ENCODE measurements around the gene MRI1. TPM values are rescaled to one million over a fixed set of nuclear protein-coding genes. Genes with fewer than 3 reads are reported as not detected.

Gene MRI1
- total and polyA plus RNA-seq, 7 donors, result 6.4 to 11.2 (median 9.6) TPM

GRCh38 chr19:13723206-13723605 is 41.1 kb upstream of the MRI1 start:
- TF ChIP-seq, protein P1, sequence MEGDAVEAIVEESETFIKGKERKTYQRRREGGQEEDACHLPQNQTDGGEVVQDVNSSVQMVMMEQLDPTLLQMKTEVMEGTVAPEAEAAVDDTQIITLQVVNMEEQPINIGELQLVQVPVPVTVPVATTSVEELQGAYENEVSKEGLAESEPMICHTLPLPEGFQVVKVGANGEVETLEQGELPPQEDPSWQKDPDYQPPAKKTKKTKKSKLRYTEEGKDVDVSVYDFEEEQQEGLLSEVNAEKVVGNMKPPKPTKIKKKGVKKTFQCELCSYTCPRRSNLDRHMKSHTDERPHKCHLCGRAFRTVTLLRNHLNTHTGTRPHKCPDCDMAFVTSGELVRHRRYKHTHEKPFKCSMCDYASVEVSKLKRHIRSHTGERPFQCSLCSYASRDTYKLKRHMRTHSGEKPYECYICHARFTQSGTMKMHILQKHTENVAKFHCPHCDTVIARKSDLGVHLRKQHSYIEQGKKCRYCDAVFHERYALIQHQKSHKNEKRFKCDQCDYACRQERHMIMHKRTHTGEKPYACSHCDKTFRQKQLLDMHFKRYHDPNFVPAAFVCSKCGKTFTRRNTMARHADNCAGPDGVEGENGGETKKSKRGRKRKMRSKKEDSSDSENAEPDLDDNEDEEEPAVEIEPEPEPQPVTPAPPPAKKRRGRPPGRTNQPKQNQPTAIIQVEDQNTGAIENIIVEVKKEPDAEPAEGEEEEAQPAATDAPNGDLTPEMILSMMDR (IDR thresholded peaks at IDR 0.05), result no peak

DNA sequence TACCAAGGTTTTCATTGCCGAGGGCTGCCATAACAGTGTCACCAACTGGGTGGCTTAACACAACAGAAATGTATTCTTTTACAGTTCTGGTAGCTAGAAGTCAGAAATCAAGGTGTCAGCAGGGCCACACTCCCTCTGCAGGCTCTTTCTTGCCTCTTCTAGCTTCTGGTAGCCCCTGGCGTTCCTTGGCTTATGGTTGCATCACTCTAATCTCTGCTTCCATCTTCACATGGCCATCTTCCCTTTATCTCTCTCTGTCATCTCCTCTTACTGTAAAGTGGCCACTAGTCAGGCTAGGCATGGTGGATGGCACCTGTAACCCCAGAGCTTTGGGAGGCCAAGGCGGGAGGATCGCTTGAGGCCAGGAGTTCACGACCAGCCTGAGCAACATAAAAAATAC is 38.0 kb upstream of the MRI1 start:
- Histone ChIP-seq H3K27ac (no peak overlapping the region), H3K27me3 (ENCODE audit: insufficient read depth in 3 of 3, low read length in 2 of 3) (no peaks in the 10 kb centered on the region), H3K4me3 (no peak overlapping the region), H3K4me1 (peaks cover 7% of the 10 kb centered on the region), H3K9me3 (no peaks in the 10 kb centered on the region), H3K36me3 (ENCODE audit: insufficient read depth in 1 of 2, low read depth in 1 of 2) (no peaks in the 10 kb centered on the region)
- no peak for ATAC-seq
- no peak for DNase-seq
- intact Hi-C loops (cut with DNase I), result no loop called here
- TF ChIP-seq, protein P1 (IDR thresholded peaks at IDR 0.05), result no peak
- 90 to 98% (median 92%) methylated on average over 5 of the region's 5 CpGs for WGBS, 3 donors

More at GRCh38 chr19:13723206-13723605, 41.1 kb upstream of the MRI1 start:
- no peaks in the 10 kb centered on the region for H3K9me3 ChIP-seq
- H3K4me1 ChIP-seq, result no peaks in the 10 kb centered on the region
- no peaks in the 10 kb centered on the region for H3K36me3 ChIP-seq (ENCODE audit: insufficient read depth in 1 of 2, low read depth in 1 of 2)
- WGBS, 3 donors, result 78 to 82% (median 81%) methylated on average over 5 of the region's 5 CpGs
- ATAC-seq, result no peak
- DNase-seq, result no peak
- H3K27ac ChIP-seq, result no peak overlapping the region
- intact Hi-C loops (cut with DNase I), result loop anchor here in 1 of 2 donors (5.0 kb wide), 1 partner anchor 126 kb away; no protein-coding TSS in a partner anchor
- H3K4me3 ChIP-seq, result no peak overlapping the region
- H3K27me3 ChIP-seq (ENCODE audit: insufficient read depth in 3 of 3, low read length in 2 of 3), result peaks cover 0 to 6% (median 0%) of the 10 kb centered on the region in 3 donors

GRCh38 chr19:13727798-13728197 is 36.5 kb upstream of the MRI1 start:
- no peaks in the 10 kb centered on the region for H3K27me3 ChIP-seq (ENCODE audit: insufficient read depth in 3 of 3, low read length in 2 of 3)
- no peaks in the 10 kb centered on the region for H3K9me3 ChIP-seq
- H3K4me3 ChIP-seq, result no peak overlapping the region
- DNase-seq (no peak), ATAC-seq (no peak)
- 56 to 66% (median 56%) methylated on average over 8 of the region's 8 CpGs for WGBS, 3 donors
- peaks cover 12% of the 10 kb centered on the region for H3K4me1 ChIP-seq
- H3K27ac ChIP-seq, result no peak overlapping the region
- H3K36me3 ChIP-seq (ENCODE audit: insufficient read depth in 1 of 2, low read depth in 1 of 2), result no peaks in the 10 kb centered on the region
- TF ChIP-seq, protein P1 (IDR thresholded peaks at IDR 0.05), result no peak
- intact Hi-C loops (cut with DNase I), result no loop called here

- Histone ChIP-seq H3K4me1 (peaks cover 12% of the 10 kb centered on the region), H3K4me3 (no peak overlapping the region), H3K9me3 (no peaks in the 10 kb centered on the region), H3K27me3 (ENCODE audit: insufficient read depth in 3 of 3, low read length in 2 of 3) (no peaks in the 10 kb centered on the region), H3K36me3 (ENCODE audit: insufficient read depth in 1 of 2, low read depth in 1 of 2) (no peaks in the 10 kb centered on the region), H3K27ac (no peak overlapping the region)
- intact Hi-C loops (cut with DNase I), result no loop called here
- WGBS, 3 donors, result 68 to 75% (median 68%) methylated on average over 2 of the region's 2 CpGs
- TF ChIP-seq, protein P1 (IDR thresholded peaks at IDR 0.05), result no peak
- no peak for DNase-seq
- ATAC-seq, result no peak
Observed at GRCh38 chr19:13729859-13730258, 34.5 kb upstream of the MRI1 start.

All from psoas muscle (tissue), 8 donors.